Superior temporal gyrus (tissue), 1 donor: ENCODE measurements around the gene TXNDC12.

Experiments used
- DNase-seq: peaks from one replicate; pipeline ENCODE4 v3.0.0-alpha.2; 2016; ENCODE audit errors: extremely low spot score

TXNDC12 gene

DNA sequence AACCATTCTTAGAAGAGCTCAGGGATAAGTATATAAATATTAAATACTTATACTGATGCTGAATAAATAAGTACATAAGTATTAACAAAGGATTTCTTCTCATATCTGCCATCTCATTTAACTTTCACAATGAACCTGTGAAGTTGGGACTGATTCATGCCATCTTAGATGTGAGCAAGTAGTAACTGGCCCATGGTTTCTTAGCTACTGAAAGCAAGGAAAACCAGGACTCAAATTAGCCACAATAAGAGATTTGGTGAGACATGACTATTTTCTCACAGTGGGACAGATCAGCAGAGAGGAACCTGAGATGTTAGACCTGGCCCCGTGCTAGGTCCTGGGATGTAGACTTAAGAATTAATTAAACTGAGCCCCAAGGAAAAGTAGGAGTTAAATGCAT is 56.3 kb downstream of the TXNDC12 start:
- DNase-seq, result no peak

DNA sequence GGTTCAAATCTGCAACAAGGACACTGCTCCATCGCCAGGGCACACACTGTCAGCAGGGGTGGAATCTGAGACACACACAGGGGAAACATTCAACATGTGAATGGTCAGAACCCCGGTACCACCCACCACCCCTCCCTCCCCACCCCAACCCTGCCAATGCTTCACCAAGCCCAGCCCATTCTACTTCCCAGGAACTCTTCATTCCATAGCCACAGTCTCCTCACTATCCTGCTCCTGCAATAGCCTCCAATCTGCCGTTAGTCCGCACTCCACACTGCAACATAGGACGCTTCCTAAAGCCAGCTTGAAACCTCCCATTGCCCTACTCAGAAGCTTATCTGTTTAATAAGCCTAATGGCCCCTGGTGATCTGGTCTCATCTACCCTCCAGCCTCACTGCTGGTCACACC is 57.0 kb downstream of the TXNDC12 start:
- DNase-seq, result no peak

DNA sequence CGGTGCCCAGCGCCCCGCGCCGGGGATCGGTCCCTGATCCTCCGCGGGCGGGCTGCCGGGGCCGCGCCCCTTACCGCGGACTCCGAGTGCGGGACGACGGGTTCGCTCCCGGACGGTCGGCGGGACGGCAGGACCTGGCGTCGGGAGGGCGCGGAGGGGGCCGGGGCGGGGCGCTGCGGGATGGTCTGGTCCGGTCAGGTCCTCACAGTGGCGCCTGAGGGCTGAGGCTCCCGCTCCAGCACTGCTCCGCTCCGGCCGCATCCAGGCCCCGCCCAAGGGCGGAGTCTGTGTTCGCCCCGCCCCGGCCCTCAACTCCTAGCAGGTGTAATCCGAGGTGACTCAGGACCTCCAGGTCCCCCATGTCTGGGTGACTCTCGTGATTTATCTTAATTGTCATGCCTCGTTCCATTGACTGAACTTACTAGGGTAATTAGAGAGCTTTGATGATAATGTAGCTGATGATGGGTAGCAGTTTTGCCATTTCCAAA is 64.5 kb downstream of the TXNDC12 start, which contains the start of gene RAB3B:
TSS of gene RAB3B (minus strand) at position 223 of the 488 bp plus-strand sequence. CDS start 13,583 bp downstream, outside the sequence.
- DNase-seq, result no peak

DNA sequence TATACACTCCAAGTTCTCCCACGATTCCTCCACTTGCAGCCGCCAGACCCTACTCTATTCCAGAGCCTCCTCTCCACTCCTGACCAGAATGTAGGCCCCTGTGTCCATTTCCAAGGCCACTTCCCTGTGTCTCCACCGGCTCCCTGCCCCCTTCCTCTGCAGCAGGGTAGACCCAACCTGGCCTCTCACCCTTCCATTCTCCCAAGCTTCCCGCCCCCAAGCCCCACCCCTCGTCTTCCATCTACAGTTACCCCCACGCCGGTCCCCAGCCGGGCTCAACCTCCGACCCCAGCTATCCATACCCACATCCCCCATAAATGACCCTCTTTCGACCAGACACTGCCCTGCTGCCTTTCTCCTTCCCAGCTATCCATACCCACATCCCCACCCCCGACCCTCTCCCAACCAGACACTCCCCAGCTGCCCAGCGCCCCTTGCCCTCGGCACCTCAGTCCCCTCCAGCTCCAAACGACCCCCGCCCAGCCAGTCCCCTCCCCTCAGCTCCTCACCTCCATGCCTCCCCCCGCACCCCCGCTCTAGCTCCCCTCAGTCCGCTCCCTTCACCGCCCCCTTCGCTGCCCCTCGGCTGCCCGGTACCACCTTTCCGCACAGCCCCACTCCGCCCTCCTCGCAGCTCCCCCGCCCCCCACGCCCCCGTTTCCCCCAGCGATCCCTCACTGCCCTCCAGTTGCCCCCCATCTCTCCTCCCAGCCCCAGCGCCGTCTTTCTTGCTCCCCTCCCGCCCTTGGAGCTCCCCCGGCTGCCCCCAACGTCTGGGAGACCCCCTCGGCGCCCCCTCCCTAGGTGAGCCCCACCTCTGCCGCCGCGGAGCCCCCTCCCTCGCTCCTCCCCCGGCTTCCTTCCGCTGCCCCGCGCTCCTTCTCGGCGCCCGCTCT is 65.2 kb downstream of the TXNDC12 start:
- no peak for DNase-seq

DNA sequence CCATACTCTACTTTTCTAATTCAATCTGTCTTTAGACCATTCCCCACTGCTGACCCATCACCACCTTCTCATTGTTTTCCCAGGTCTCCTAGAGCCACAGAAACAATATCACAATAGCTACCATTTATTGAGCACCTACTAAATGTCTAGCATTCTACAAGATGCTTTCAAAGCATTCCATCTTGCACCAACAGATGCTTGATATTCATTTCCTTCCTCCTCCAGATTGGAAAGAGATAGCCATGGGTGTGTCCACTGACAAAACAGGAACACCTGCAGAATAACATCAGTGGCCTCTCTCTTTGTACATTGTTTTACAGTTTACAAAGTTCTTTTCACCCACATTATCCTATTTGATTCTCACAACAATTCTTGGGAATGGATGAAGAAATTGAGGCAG is 66.7 kb downstream of the TXNDC12 start:
- no peak for DNase-seq

DNA sequence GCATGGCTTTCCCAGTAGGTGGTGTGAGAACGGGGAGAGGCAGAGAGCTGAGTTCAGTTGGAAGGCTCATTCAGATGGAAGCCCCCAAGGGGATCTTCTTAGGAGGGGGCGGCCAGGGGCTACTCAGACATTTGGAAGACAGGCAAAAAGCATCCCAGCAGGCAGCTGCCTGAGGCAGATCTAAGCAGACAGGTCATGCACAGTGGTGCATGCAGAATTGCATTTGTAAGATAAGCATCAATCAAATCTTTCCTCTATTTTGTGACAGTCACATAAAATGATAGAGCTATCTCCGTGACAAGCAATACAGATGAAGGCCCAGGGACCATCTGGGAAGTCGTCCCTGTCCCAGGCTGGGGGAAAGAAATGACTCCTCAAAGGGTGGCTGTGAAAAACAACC is 68.3 kb downstream of the TXNDC12 start:
- no peak for DNase-seq

DNA sequence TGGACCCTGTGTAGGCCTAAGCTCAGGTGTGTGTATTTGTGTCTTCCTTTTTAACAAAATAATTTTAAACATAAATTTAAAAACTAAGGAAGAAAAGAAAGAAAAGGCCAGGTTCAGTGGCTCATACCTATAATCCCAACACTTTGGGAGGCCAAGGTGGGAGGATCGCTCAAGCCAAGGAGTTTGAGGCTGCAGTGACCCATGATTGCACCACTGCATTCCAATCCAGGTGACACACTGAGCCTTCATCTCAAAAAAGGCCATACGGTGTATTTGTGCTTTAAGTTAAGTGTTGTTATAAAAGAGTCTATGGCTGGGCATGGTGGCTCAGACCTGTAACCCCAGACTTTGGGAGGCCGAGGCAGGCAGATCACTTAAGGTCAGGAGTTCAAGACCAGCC is 72.8 kb downstream of the TXNDC12 start:
- no peak for DNase-seq

DNA sequence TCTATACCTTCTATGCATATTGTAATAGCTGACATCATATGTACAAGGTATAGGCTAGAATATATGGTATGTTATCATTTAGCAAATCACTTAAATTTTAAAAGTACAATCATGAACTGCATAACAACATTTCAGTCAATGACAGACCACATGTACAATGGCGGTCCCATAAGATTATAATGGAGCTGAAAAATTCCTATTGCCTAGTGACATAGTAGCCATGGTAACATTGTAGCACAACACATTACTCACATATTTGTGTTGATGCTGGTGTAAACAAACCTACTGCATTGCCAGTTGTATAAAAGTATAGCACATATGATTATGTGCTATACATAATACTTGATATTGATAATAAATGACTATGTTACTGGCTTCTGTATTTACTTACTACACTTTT is 73.4 kb downstream of the TXNDC12 start:
- no peak for DNase-seq

DNA sequence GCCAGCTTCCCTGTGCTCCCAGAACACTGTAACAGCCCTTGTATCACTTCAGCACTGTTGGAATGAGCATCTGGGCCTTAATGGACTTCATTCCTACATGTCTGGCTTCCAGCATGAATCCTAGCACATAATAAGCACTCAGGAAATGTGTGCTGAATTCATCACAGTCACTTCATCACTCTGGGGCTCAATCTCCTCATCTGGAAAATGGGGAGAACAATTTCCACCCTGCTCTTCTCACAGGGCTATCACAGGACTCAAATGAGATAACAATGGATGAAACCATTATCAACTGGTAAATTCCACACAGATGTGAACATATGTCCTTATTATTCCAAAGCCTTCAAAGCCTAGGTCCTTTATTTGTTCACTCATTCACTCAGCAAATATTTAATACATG is 76.9 kb downstream of the TXNDC12 start:
- no peak for DNase-seq

DNA sequence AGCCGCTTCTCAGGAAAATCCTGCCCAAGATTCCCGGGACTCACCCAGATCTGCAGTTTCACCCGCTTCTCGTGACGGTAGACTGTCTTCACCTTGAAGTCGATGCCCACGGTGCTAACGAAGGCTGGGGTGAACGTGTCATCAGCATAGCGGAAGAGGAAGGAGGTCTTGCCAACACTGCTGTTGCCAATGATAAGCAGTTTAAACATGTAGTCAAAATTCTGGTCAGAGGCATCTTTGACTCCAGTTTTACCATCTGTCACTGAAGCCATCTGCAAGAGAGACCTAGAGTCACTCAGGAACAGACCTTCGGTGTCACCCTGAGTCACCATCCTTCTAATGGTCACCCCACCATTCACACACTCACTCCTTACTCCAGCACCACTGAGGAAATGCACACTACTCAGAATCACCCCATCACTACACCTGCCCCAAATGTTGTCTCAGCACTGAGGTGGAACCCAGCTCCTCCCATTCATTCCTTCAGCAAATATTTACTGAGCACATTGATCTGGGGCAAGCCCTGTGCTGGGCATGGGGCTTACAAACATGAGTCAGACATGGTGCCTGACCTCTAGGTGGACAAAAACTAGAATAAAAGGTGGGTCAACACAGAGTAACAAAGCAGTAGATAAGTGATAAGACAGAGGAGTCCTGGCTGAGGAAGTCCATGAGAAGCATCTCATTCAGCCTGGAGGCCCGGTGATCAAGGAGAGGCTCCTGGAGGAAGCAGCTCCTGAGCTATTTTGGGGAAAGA is 78.0 kb downstream of the TXNDC12 start:
- no peak for DNase-seq

DNA sequence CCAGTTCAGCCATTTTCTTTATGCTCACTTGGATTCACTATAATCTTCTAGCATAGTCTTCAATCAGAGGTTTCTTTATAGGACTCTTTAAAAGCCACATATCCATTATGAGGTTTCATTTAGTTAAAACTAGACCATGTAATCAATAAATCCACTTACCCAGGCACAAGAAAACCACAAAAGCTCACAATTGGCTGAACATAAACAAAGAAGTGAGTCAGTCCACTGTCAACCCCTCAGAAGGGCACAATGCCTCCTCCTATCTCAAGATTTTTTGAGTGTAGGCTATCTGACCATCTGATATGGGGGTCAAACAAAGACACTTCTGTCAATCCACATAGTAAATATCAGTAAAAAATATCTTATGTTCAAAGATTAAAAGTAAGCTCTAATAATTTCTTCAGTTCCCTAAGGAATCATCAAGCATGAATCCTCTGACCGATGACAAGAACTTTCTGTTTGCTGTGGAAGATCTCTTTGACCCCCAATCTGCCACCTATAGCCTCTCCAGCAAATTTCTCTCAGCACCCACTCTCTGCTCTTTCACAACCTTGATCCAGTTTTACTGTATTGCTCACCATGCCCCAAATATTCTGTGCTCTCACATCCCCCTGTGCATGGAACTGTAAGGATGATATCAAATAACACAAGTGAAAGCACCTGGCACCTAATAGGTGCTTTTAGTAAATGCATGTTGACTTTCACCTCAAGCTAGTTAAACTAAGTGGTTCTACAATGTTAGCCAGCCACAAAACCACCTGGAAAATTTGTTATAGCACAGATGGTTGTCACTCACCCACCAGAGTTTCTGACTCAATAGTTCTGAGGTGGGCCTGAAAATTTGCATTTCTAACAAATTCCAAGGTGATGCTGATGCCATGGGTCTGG is 81.2 kb downstream of the TXNDC12 start:
- DNase-seq, result no peak
